H1 (cell line): Measurements from ENCODE around the gene DHRS1. TPM values are rescaled to one million over a fixed set of nuclear protein-coding genes. Genes with fewer than 3 reads are reported as not detected.

ENCODE experiments used
- CHD1 ChIP-seq: IDR thresholded peaks from 2 replicates; pipeline ENCODE4 v1.6.1; 2012; ENCODE audit warnings: low read depth, low read length, improper control_type of control experiment
- CTCF ChIP-seq, 3 experiments: IDR thresholded peaks; 1 replicate in 2 of 3; 2 replicates in 1 of 3; pipeline versions ENCODE4 v1.5.1 to v1.6.1; 2011; ENCODE audit warnings: low read length in 3 of 3, mild to moderate bottlenecking in 3 of 3, inconsistent platforms in 2 of 3, low read depth in 1 of 3, moderate library complexity in 1 of 3; ENCODE audit not compliant: insufficient read depth in 1 of 3; ENCODE audit errors: control extremely low read depth in 1 of 3
- MAX ChIP-seq: IDR thresholded peaks from 2 replicates; pipeline ENCODE4 v1.6.1; 2012; ENCODE audit warnings: inconsistent platforms
- SIN3A ChIP-seq, 2 experiments: IDR thresholded peaks in 1 of 2; conservative IDR thresholded peaks in 1 of 2; 2 replicates each; pipeline ENCODE4 v1.6.1; 2011 to 2012; ENCODE audit warnings: low read length in 2 of 2, improper control_type of control experiment in 1 of 2, low read depth in 1 of 2, mild to moderate bottlenecking in 1 of 2
- TAF7 ChIP-seq: optimal IDR thresholded peaks from 2 replicates; pipeline ENCODE3; 2011; ENCODE audit warnings: low read depth, mild to moderate bottlenecking, inconsistent platforms, low read length, moderate library complexity, borderline replicate concordance
- polyA plus RNA-seq, 7 experiments: library from polyadenylated mRNA; depleted of rRNA in 3 of 7; stranded (reverse) in 5 of 7; unstranded in 2 of 7; fragments of >200 nt in 5 of 7; fragments of 200-250 nt in 2 of 7; gene quantifications; 1 replicate in 5 of 7; 2 replicates in 1 of 7; 4 replicates in 1 of 7; pipeline versions ENCODE4 v1.2.1 to v1.2.3, GENCODE V29; 2011 to 2013; ENCODE audit warnings: missing spikeins in 2 of 7, mixed read lengths in 2 of 7
- total RNA-seq: library from RNA; stranded (reverse); fragmentation: NEBNext Ultra II Directional; extraction: Animal tissue kit (Norgen Biotek cat#: 25700); gene quantifications from 2 replicates; pipeline ENCODE4 v1.2.1, GENCODE V29; 2021

Gene DHRS1
- total and polyA plus RNA-seq, 2 of the 8 experiments (the other 6 are each of a cell fraction or from before 2014, with no cell fraction given), result 8.8 to 31.7 TPM

- TF ChIP-seq CHD1 (no peak), CTCF (IDR thresholded peaks at IDR 0.05; ENCODE audit: control extremely low read depth in 1 of 3, insufficient read depth in 1 of 3, low read depth in 1 of 3, low read length in 3 of 3) (no peak), TAF7 (no peak), SIN3A (conservative IDR thresholded peaks at IDR 0.05 in 1 of 2, IDR thresholded peaks at IDR 0.05 in 1 of 2; ENCODE audit: low read depth in 1 of 2, low read length in 2 of 2) (no peak), MAX (no peak)
Measured at GRCh38 chr14:24325963-24326362, 26.4 kb upstream of the DHRS1 start (continued).
